Mesendoderm (in vitro differentiated cells): ENCODE data around the gene PDK2.

ENCODE experiments used
- DNase-seq: peaks from one replicate; pipeline ENCODE4 v3.0.0; 2013
- H2AK5ac ChIP-seq: 2 replicates; pipeline ENCODE4 v1.6.1; 2013; ENCODE audit warnings: low read length, inconsistent platforms
- H2BK120ac ChIP-seq: 2 replicates; pipeline ENCODE4 v1.6.1; 2013; ENCODE audit warnings: low read depth, mild to moderate bottlenecking, low read length, moderate library complexity, mixed read lengths
- H2BK15ac ChIP-seq: replicated peaks from 2 replicates; pipeline ENCODE4 v1.6.1; 2013; ENCODE audit warnings: low read depth, mild to moderate bottlenecking, moderate library complexity
- H2BK5ac ChIP-seq: 2 replicates; pipeline ENCODE4 v1.6.1; 2013; ENCODE audit warnings: low read length, inconsistent platforms
- H3K18ac ChIP-seq: 2 replicates; pipeline ENCODE4 v1.6.1; 2013; ENCODE audit warnings: mild to moderate bottlenecking, low read length, mixed read lengths
- H3K23ac ChIP-seq: one replicate; pipeline ENCODE4 v1.6.1; 2013; ENCODE audit warnings: low read length
- H3K27ac ChIP-seq: 2 replicates; pipeline ENCODE4 v1.5.1; 2013; ENCODE audit warnings: low read depth, mild to moderate bottlenecking, inconsistent platforms, low read length, moderate library complexity
- H3K27me3 ChIP-seq: 2 replicates; pipeline ENCODE4 v1.6.1; 2013; ENCODE audit warnings: low read length, control low read depth, mild to moderate bottlenecking, inconsistent platforms; ENCODE audit not compliant: insufficient read depth, poor library complexity
- H3K36me3 ChIP-seq: 2 replicates; pipeline ENCODE4 v1.6.1; 2013; ENCODE audit warnings: low read length, inconsistent platforms; ENCODE audit not compliant: control insufficient read depth, insufficient read depth
- H3K4ac ChIP-seq: one replicate; pipeline ENCODE4 v1.6.1; 2013; ENCODE audit warnings: low read depth, mild to moderate bottlenecking, low read length, moderate library complexity
- H3K4me1 ChIP-seq: 2 replicates; pipeline ENCODE4 v1.6.1; 2013; ENCODE audit warnings: low read depth, low read length, inconsistent platforms; ENCODE audit not compliant: control insufficient read depth
- H3K4me2 ChIP-seq: 2 replicates; pipeline ENCODE4 v1.6.1; 2013; ENCODE audit warnings: low read length
- H3K4me3 ChIP-seq: 2 replicates; pipeline ENCODE4 v1.5.1; 2013; ENCODE audit warnings: mild to moderate bottlenecking, low read length
- H3K56ac ChIP-seq: one replicate; pipeline ENCODE4 v1.6.1; 2013; ENCODE audit warnings: low read length
- H3K79me1 ChIP-seq: 2 replicates; pipeline ENCODE4 v1.6.1; 2013; ENCODE audit warnings: low read length, inconsistent platforms
- H3K79me2 ChIP-seq: 2 replicates; pipeline ENCODE4 v1.6.1; 2013; ENCODE audit warnings: mild to moderate bottlenecking, low read length; ENCODE audit not compliant: control insufficient read depth, insufficient read depth
- H3K9ac ChIP-seq: 2 replicates; pipeline ENCODE4 v1.6.1; 2013; ENCODE audit warnings: low read length, inconsistent platforms
- H4K5ac ChIP-seq: one replicate; pipeline ENCODE4 v1.6.1; 2013; ENCODE audit warnings: low read length
- H4K8ac ChIP-seq: one replicate; pipeline ENCODE4 v1.6.1; 2013; ENCODE audit warnings: low read depth, mild to moderate bottlenecking, control low read depth, low read length, moderate library complexity
- WGBS: extraction: QIAGEN DNeasy Blood & Tissue Kit; methylation state at CpG from one replicate; pipeline ENCODE4 v1.1.7; 2013; ENCODE audit warnings: low lambda C conversion rate, missing lambda C conversion rate; ENCODE audit not compliant: insufficient coverage; ENCODE audit errors: extremely low coverage; 5-methylcytosine and 5-hydroxymethylcytosine counted together

PDK2 gene

DNA sequence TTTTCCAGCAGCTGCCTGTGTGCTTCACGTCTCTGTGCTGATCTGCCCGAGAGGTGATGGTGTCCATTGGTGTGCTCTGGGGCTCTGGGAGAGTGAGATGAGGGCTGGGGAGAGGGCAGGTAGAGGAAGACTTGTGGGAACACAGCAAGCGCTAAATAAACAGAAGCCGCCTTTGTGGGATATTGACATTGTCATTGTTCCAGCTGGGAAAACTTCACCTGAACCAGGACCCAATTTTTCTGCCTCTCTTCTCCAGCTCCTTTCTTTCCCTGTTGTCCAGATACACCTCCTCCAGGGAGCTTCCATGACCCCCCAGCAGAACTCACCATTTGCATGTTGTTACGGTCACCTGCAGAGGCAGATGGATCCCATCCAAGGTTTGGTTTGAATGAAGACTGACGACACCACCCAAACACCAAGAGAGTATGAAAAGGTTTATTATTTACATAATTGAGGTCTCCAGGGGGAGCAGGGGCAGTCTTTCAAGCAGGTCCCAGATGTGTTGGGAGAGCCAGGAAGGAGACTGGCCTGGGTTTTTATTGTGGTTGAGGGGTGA, 42.8 kb upstream of the PDK2 start:
- H3K27ac ChIP-seq: no peak overlapping the region
- no peaks in the 10 kb centered on the region for H3K79me1 ChIP-seq
- no peak overlapping the region for H2BK5ac ChIP-seq
- H2BK15ac ChIP-seq: no peak overlapping the region
- H3K18ac ChIP-seq: no peak overlapping the region
- H3K4me3 ChIP-seq: no peak overlapping the region
- no peak overlapping the region for H4K8ac ChIP-seq
- H3K79me2 ChIP-seq: no peaks in the 10 kb centered on the region
- peaks cover 27% of the 10 kb centered on the region for H3K4me1 ChIP-seq
- no CpG with 5 or more reads among the region's 6 CpGs for WGBS
- H3K9ac ChIP-seq: no peak overlapping the region
- no peak overlapping the region for H3K4me2 ChIP-seq
- peak overlapping the region; percentile 76 for H3K23ac ChIP-seq
- H4K5ac ChIP-seq: no peak overlapping the region
- no peaks in the 10 kb centered on the region for H3K27me3 ChIP-seq
- no peak overlapping the region for H3K56ac ChIP-seq
- no peak overlapping the region for H2AK5ac ChIP-seq
- no peak overlapping the region for H2BK120ac ChIP-seq
- no peak overlapping the region for H3K4ac ChIP-seq
- DNase-seq: no peak
- no peaks in the 10 kb centered on the region for H3K36me3 ChIP-seq

DNA sequence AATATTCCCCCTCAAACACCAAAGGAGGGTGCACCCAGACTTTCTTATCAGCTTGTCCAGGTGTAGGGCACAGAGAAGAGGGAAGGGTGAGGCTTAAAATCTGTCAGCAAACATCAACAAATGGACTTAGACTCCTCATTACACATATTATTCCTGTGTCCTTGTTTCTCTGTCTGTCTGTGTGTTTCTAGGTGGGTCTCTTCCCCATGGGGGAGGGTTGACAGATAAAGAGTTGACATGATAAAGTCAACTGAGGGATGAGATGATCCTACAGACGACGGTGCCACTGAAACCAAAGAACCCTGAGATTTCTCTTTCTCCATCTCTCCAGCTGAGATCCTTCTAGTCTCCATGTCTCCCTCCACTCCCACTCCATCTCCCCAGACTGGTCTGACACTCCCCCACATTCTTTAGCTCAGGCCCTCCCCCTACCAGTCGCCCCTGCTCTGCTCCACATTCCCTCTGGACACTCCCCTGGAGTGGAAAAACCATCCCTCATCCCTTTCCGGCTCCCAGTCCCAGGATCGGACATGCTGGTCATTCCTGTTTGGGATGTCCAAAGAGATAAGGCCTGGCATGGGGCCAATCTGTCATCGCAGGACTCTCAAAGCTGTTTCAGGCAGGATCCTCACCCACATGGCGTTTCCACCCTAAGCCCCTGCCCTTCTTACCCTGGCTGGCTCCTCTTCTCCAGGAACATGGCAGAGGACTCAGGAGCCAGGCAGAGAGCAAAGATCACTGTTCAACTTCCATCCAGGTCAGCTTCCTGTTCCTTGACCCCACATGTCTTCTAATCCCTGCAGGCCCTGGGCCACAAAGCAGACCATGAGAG, 42.1 kb upstream of the PDK2 start:
- DNase-seq: no peak
- no peak overlapping the region for H3K4me2 ChIP-seq
- WGBS: no CpG with 5 or more reads among the region's 7 CpGs

DNA sequence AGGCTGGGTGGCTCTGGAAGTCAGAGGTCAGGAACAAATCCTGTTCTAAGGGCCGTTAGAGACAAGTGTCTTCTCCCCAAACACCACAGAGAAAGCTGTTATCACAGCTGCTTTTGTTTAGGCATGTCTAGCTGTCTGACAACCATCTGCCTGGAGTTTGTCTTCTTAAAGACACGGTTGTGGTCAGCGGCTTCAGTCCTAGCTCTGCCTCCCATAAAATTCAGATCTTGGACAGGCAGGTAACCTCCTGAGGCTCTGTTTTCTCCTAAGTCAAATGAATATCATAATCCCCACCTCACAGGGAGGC, 41.5 kb upstream of the PDK2 start:
- no peak overlapping the region for H4K5ac ChIP-seq
- H3K4me3 ChIP-seq: no peak overlapping the region
- no peaks in the 10 kb centered on the region for H3K36me3 ChIP-seq
- no peak overlapping the region for H2BK120ac ChIP-seq
- WGBS: no CpG with 5 or more reads among the region's 3 CpGs
- no peaks in the 10 kb centered on the region for H3K27me3 ChIP-seq
- H2BK15ac ChIP-seq: no peak overlapping the region
- peaks cover 25% of the 10 kb centered on the region for H3K4me1 ChIP-seq
- no peak overlapping the region for H3K56ac ChIP-seq
- peak overlapping the region; percentile 24 for H3K27ac ChIP-seq
- no peak overlapping the region for H2AK5ac ChIP-seq
- H3K79me2 ChIP-seq: no peaks in the 10 kb centered on the region
- no peak overlapping the region for H4K8ac ChIP-seq
- H3K4ac ChIP-seq: no peak overlapping the region
- no peak overlapping the region for H3K9ac ChIP-seq
- no peaks in the 10 kb centered on the region for H3K79me1 ChIP-seq
- H2BK5ac ChIP-seq: no peak overlapping the region
- DNase-seq: no peak
- no peak overlapping the region for H3K23ac ChIP-seq
- H3K4me2 ChIP-seq: no peak overlapping the region
- no peak overlapping the region for H3K18ac ChIP-seq

More for the DNA sequence above, 42.1 kb upstream of the PDK2 start:
- Histone ChIP-seq H3K56ac (peak overlapping the region; percentile 44), H2AK5ac (no peak overlapping the region), H2BK15ac (no peak overlapping the region), H4K5ac (no peak overlapping the region), H3K4me1 (peaks cover 25% of the 10 kb centered on the region), H4K8ac (no peak overlapping the region), H3K36me3 (no peaks in the 10 kb centered on the region), H3K79me2 (no peaks in the 10 kb centered on the region), H3K9ac (no peak overlapping the region), H2BK120ac (no peak overlapping the region), H3K23ac (peak overlapping the region; percentile 48), H3K27me3 (no peaks in the 10 kb centered on the region), H3K27ac (peak overlapping the region; percentile 24), H3K4ac (no peak overlapping the region), H3K18ac (no peak overlapping the region), H3K4me3 (no peak overlapping the region), H2BK5ac (no peak overlapping the region), H3K79me1 (no peaks in the 10 kb centered on the region)

DNA sequence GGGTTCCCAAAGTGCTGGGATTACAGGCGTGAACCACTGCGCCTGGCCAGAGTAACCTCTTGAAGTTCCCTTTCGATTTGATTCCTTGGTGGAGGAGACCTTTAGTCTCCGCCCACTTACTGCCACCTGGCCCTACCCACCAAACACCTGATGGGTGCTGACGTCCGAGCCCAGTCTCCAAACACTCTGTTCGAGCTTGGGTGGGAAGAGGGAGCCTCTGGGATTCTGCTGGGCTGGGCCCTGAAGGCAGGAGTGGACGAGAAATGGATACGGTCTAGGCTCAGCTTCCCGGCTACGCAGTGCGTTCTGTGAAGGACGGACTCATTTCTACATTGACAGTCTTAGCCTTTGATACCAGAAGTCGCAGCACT, 40.1 kb upstream of the PDK2 start:
- H3K4me3 ChIP-seq: no peak overlapping the region
- no peaks in the 10 kb centered on the region for H3K27me3 ChIP-seq
- H3K23ac ChIP-seq: no peak overlapping the region
- no peak overlapping the region for H4K5ac ChIP-seq
- H2BK120ac ChIP-seq: no peak overlapping the region
- H2BK15ac ChIP-seq: no peak overlapping the region
- H3K56ac ChIP-seq: no peak overlapping the region
- no CpG with 5 or more reads among the region's 14 CpGs for WGBS
- no peak overlapping the region for H3K9ac ChIP-seq
- H3K36me3 ChIP-seq: no peaks in the 10 kb centered on the region
- no peak overlapping the region for H3K18ac ChIP-seq
- DNase-seq: peak; percentile 84
- peaks cover 25% of the 10 kb centered on the region for H3K4me1 ChIP-seq
- H3K79me2 ChIP-seq: no peaks in the 10 kb centered on the region
- no peak overlapping the region for H2AK5ac ChIP-seq
- no peak overlapping the region for H3K4ac ChIP-seq
- no peaks in the 10 kb centered on the region for H3K79me1 ChIP-seq
- H3K4me2 ChIP-seq: peak overlapping the region; percentile 53
- peak overlapping the region; percentile 25 for H3K27ac ChIP-seq
- H2BK5ac ChIP-seq: no peak overlapping the region
- no peak overlapping the region for H4K8ac ChIP-seq

DNA sequence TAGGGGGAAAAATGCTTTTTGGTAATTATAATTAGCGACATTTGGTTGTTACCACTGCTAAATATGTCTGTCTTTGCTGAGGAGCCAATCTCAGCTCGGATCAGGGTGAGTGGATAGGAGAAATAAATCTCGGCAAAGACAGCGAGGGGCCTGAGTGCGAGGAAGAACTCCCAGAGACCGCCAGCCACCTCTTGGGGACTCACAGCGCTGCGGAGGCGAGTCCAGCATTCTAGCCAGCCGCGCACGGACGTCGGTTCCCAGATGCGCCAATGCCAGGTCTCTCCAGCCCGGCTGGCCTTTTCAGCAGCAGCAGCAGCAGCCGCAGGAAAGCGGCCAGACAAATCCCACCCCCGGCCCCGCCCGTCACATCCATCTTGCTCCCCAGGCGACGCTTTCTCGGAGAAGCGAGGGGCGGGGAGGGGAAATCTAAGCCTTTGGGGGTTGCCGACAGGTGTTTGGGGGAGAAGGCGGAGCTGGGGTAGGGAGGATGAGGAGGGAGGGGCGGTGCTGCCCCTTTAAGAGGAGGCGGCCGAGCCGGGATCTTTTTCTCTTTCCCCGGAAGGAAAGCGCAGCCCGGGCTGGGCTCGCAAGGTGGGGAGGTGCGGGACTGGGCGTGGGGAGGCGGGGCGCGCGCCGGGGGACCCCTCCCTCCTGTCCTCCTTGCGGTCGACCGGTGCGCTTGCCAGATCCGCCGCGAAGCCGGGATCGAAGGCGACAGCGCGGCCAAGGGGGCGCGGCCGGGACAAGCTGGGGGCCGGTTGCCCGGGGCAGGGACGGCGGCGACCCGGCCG, 39.5 kb upstream of the PDK2 start, which contains the start of gene ITGA3:
TSS of gene ITGA3 (plus strand) at position 685 of the 791 bp plus-strand sequence. CDS start 330 bp downstream, outside the sequence.
- Histone ChIP-seq H3K79me1 (no peaks in the 10 kb centered on the region), H3K27me3 (no peaks in the 10 kb centered on the region), H3K56ac (peak within 1 kb of the TSS; percentile 83), H2AK5ac (no peak within 1 kb of the TSS), H3K27ac (peak within 1 kb of the TSS; percentile 53), H3K4me2 (peak within 1 kb of the TSS; percentile 53), H3K36me3 (no peaks in the 10 kb centered on the region), H2BK15ac (no peak within 1 kb of the TSS), H2BK5ac (no peak within 1 kb of the TSS), H3K4me3 (peak within 1 kb of the TSS; percentile 42), H2BK120ac (no peak within 1 kb of the TSS), H3K18ac (peak within 1 kb of the TSS; percentile 12), H3K4ac (no peak within 1 kb of the TSS), H3K9ac (peak within 1 kb of the TSS; percentile 66), H3K4me1 (peaks cover 22% of the 10 kb centered on the region), H4K5ac (no peak within 1 kb of the TSS), H4K8ac (no peak within 1 kb of the TSS), H3K23ac (peak within 1 kb of the TSS; percentile 92), H3K79me2 (no peaks in the 10 kb centered on the region)
- whole genome bisulfite sequencing: no CpG with 5 or more reads among the region's 65 CpGs
- peak; percentile 94 for DNase-seq
